ENCODE measurements around the gene CAMK1.

The CAMK1 gene

DNA sequence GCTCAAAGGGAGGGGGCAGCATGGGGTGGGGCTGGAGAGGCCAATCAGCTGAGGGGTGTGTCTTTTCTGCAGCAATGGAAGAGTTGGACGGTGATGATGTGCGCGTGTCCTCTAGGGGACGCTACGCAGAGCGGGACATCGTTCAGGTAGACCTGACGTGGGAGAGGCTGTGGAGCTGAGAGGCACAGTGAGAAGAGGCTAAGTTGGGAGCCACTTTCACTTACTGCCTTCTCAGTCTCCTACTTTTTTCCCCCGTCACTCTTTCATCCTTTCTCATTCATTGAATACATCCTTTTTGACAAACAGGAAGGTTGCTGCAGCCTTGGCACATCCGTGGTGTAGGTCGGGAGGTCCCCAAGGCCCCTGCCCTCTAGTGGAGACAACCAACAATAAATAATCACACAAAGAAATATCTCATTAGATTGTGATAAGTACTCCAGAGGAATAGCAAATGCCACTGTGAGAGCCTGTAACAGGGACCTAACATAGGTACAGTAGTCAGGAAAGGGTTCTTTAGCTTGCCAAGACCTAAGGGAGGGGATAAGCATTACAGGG, 42.6 kb downstream of the CAMK1 start:
- H3K36me3 Mint-ChIP-seq (ENCODE audit: low read depth), result peaks cover 1% of the 10 kb centered on the region
- peaks cover 6% of the 10 kb centered on the region for H3K27me3 Mint-ChIP-seq (ENCODE audit: low read depth)
- H3K9me3 Mint-ChIP-seq, result no peaks in the 10 kb centered on the region
- H3K4me1 Mint-ChIP-seq (ENCODE audit: low read depth), result peaks cover 19% of the 10 kb centered on the region
- peak overlapping the region; percentile 74 for H3K4me3 Mint-ChIP-seq
- H3K27ac Mint-ChIP-seq, result peak overlapping the region; percentile 60

DNA sequence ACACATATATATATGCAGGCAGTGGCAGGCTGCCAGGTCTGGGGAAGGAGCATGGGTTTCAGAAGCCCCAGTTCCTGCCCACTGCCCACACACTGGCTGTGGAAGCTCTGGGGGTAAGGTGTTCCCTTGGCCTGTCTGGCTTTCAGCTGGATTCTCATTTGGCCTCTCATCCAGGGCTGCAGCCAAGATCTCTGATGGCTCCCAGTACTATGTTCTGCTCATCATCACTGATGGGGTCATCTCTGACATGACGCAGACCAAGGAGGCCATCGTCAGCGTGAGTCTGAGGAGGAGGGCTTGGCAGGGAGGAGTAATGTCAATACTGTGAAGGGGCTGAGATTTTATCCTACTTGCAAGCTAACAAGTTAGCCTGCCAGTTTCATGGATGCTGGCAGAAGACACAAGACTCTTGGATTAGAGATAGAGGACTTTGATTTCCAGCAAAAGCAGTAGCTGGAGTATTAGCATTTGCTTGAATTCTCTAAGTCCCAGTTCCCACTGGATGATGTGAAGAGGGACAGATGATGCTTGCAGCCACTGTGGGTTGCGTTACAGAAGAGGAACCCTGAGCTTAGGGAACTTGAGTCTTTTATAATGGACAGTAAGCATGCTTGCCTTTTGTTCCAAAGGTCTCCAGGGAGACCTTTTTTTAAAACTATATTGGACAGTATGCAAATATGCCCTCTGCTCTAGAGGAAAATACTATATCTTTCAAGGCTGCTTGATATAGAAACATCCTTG, 43.8 kb downstream of the CAMK1 start:
- Mint-ChIP-seq H3K27me3 (ENCODE audit: low read depth) (peaks cover 6% of the 10 kb centered on the region), H3K27ac (no peak overlapping the region), H3K4me1 (ENCODE audit: low read depth) (peaks cover 19% of the 10 kb centered on the region), H3K36me3 (ENCODE audit: low read depth) (no peaks in the 10 kb centered on the region), H3K9me3 (no peaks in the 10 kb centered on the region), H3K4me3 (no peak overlapping the region)

DNA sequence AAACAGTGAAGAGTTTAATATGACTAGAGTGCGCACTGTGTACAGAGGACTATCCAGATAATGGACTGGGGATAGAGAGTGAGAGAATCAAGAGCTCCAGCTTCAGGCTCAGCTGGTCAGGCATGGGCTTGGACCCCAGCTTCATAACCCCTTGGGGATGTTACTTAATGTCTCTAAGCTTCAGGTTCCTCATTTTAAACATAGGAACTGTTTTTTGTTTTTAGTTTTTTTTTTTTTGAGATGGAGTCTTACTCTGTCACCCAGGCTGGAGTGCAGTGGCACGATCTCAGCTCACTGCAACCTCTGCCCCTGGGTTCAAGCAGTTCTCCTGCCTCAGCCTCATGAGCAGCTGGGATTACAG, 48.1 kb downstream of the CAMK1 start:
- peaks cover 2% of the 10 kb centered on the region for H3K4me1 Mint-ChIP-seq (ENCODE audit: low read depth)
- no peaks in the 10 kb centered on the region for H3K9me3 Mint-ChIP-seq
- no peaks in the 10 kb centered on the region for H3K36me3 Mint-ChIP-seq (ENCODE audit: low read depth)
- peaks cover 17% of the 10 kb centered on the region for H3K27me3 Mint-ChIP-seq (ENCODE audit: low read depth)
- no peak overlapping the region for H3K27ac Mint-ChIP-seq
- no peak overlapping the region for H3K4me3 Mint-ChIP-seq

DNA sequence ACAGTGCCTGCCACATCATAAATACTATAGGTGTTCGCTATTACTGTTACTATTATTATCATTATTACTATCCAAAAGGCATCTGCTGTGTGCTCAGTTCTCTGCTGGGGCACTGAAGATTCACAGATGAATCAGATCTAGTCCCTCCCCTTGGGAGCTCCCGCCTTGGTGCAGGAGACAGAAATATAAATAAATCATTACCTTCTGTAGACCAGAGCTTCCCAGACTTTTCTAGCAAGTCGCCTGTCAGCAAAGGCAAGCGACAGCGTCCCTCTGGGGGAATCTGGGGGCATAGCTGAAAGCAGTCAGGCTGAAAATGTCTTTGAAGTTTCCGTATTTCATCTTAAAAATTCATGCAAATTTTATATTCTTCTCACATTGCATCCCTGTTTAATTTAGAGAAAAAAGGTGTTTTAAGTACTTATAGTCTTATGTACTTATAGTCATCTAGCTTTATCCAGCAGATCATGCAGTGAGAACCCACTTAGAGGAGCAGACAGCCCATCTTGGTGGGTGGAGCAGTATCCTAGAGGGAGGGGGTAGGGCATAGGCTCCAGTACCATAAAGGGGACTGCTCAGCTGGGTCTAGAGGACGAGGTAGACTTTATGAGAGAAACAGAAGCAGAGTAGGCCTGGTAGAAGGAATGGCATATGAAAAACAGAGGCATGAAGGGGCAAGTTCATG, 48.6 kb downstream of the CAMK1 start:
- Mint-ChIP-seq H3K4me3 (no peak overlapping the region), H3K4me1 (ENCODE audit: low read depth) (peaks cover 1% of the 10 kb centered on the region), H3K9me3 (no peaks in the 10 kb centered on the region), H3K27me3 (ENCODE audit: low read depth) (peaks cover 17% of the 10 kb centered on the region), H3K36me3 (ENCODE audit: low read depth) (no peaks in the 10 kb centered on the region), H3K27ac (no peak overlapping the region)

DNA sequence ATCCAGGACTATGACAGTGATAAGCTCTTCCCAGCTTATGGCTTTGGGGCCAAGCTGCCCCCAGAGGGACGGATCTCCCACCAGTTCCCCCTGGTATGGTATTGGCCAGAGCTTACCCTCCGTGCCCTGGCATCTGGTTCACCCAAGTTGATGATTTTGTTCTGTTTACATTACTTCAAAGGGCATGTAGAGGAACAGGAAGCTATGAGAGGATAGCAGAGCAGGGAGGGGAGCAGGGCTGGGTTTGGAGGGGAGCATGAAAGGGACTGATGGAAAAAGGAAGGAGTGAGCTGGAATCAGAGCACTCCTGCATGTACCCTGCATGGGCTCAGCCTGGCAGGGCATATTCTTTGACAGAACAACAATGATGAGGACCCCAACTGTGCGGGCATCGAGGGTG, 51.6 kb downstream of the CAMK1 start:
- Mint-ChIP-seq H3K9me3 (no peaks in the 10 kb centered on the region), H3K27ac (no peak overlapping the region), H3K27me3 (ENCODE audit: low read depth) (peaks cover 17% of the 10 kb centered on the region), H3K36me3 (ENCODE audit: low read depth) (no peaks in the 10 kb centered on the region), H3K4me1 (ENCODE audit: low read depth) (no peaks in the 10 kb centered on the region), H3K4me3 (no peak overlapping the region)

DNA sequence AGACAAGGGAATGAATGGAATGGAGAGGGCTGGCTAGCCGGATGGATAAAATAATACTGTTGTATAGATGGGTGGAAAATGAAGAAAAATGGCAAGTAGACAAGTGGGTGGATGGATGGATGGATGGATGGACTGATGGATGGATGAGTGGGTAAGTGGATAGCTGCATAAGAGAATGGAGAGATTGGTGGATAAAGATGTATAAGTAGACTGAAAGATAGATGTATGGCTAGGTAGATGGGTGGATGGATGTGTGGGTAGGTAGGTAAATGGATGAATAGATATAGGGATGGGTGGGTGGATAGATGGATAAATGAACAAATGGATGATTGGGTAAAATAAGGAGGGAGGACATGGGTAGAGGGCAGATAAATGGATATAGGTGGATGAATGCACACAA, 52.2 kb downstream of the CAMK1 start:
- H3K27me3 Mint-ChIP-seq (ENCODE audit: low read depth), result peaks cover 16% of the 10 kb centered on the region
- H3K27ac Mint-ChIP-seq, result no peak overlapping the region
- H3K4me1 Mint-ChIP-seq (ENCODE audit: low read depth), result no peaks in the 10 kb centered on the region
- no peaks in the 10 kb centered on the region for H3K36me3 Mint-ChIP-seq (ENCODE audit: low read depth)
- H3K9me3 Mint-ChIP-seq, result no peaks in the 10 kb centered on the region
- no peak overlapping the region for H3K4me3 Mint-ChIP-seq

- no peaks in the 10 kb centered on the region for H3K4me1 Mint-ChIP-seq (ENCODE audit: low read depth)
- H3K36me3 Mint-ChIP-seq (ENCODE audit: low read depth), result no peaks in the 10 kb centered on the region
- peaks cover 16% of the 10 kb centered on the region for H3K27me3 Mint-ChIP-seq (ENCODE audit: low read depth)
- H3K9me3 Mint-ChIP-seq, result no peaks in the 10 kb centered on the region
- H3K4me3 Mint-ChIP-seq, result no peak overlapping the region
- no peak overlapping the region for H3K27ac Mint-ChIP-seq
Measured at GRCh38 chr3:9716801-9717555, 52.8 kb downstream of the CAMK1 start.

DNA sequence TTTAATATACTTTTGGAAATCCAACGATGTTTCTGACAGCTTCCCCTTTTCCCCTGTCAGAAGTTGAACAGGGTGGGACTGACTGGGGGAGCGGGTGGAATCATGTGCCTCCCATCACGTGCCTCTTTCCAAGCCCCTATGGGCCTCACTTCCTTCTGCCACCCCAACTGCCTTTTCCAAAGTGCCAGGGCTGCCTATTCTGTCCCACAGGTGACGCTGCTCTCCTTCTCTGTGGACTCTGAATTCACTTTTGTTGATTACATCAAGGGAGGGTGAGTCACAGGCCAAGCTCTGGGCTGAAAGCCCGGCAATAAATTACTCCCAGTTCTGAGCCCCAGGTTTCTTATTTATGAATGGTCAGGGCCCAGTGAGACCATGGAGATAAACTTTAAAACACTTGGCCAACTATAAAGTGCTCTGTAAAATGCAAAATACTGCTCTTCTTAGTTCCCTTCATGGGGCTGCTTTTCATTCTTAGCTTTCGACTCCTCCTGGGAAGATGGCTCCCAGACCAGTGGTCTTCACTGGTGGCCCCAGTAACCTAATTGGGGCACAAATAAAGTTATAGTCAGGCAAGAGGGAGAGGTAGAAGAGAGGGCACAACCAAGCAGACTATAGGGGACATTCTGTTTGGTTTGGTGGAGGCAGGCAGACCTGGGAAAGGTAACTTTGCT, 53.8 kb downstream of the CAMK1 start:
- H3K4me3 Mint-ChIP-seq, result no peak overlapping the region
- H3K36me3 Mint-ChIP-seq (ENCODE audit: low read depth), result no peaks in the 10 kb centered on the region
- no peak overlapping the region for H3K27ac Mint-ChIP-seq
- peaks cover 20% of the 10 kb centered on the region for H3K27me3 Mint-ChIP-seq (ENCODE audit: low read depth)
- no peaks in the 10 kb centered on the region for H3K4me1 Mint-ChIP-seq (ENCODE audit: low read depth)
- H3K9me3 Mint-ChIP-seq, result no peaks in the 10 kb centered on the region

- H3K36me3 Mint-ChIP-seq (ENCODE audit: low read depth), result no peaks in the 10 kb centered on the region
- H3K9me3 Mint-ChIP-seq, result no peaks in the 10 kb centered on the region
- no peak overlapping the region for H3K27ac Mint-ChIP-seq
- H3K4me3 Mint-ChIP-seq, result no peak overlapping the region
- H3K27me3 Mint-ChIP-seq (ENCODE audit: low read depth), result peaks cover 20% of the 10 kb centered on the region
- H3K4me1 Mint-ChIP-seq (ENCODE audit: low read depth), result no peaks in the 10 kb centered on the region
Measured at GRCh38 chr3:9715136-9715535, 54.6 kb downstream of the CAMK1 start.

DNA sequence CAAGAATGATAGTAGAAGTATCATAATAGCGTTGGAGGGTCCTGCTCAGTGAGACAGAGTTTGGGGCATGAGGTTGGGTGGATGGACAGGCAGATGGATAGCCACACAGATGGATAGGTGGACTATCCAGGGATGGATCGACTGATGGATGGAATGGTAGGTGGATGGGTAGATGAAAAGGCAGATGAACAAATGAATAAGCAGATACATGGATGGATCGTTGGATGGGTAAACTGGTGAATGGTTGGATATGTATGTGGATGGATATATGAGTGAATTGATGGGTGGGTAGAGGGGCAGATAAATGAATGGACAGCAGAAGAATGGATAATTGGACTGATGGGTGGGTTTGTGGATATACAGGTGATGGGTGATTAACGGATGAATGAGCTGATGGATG, 56.6 kb downstream of the CAMK1 start:
- Mint-ChIP-seq H3K27ac (no peak overlapping the region), H3K4me3 (no peak overlapping the region), H3K36me3 (ENCODE audit: low read depth) (no peaks in the 10 kb centered on the region), H3K27me3 (ENCODE audit: low read depth) (peaks cover 23% of the 10 kb centered on the region), H3K4me1 (ENCODE audit: low read depth) (no peaks in the 10 kb centered on the region), H3K9me3 (no peaks in the 10 kb centered on the region)

DNA sequence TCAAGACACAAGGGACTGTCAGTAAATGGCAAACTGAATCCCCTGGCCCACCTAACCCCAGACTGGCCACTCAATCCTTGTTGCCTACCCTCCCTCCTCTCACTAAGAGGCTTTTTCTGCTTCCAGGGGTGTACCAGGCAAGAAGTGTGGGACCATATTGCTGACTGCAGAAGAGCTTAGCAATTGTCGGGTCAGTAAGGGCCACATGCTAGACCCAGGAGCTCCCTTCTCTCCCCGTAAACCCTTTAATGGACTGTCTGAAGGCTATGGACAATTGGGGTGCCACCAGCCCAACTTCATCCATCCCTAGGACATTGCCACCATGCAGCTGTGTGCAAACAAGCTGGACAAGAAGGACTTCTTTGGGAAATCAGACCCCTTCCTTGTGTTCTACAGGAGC, 57.3 kb downstream of the CAMK1 start:
- no peaks in the 10 kb centered on the region for H3K36me3 Mint-ChIP-seq (ENCODE audit: low read depth)
- H3K4me3 Mint-ChIP-seq, result no peak overlapping the region
- no peak overlapping the region for H3K27ac Mint-ChIP-seq
- H3K27me3 Mint-ChIP-seq (ENCODE audit: low read depth), result peaks cover 23% of the 10 kb centered on the region
- H3K4me1 Mint-ChIP-seq (ENCODE audit: low read depth), result no peaks in the 10 kb centered on the region
- H3K9me3 Mint-ChIP-seq, result no peaks in the 10 kb centered on the region

- peaks cover 33% of the 10 kb centered on the region for H3K27me3 Mint-ChIP-seq (ENCODE audit: low read depth)
Measured at GRCh38 chr3:9710174-9710739, 59.5 kb downstream of the CAMK1 start.

More at GRCh38 chr3:9710174-9710739, 59.5 kb downstream of the CAMK1 start:
- Mint-ChIP-seq H3K9me3 (no peaks in the 10 kb centered on the region), H3K4me3 (no peak overlapping the region), H3K4me1 (ENCODE audit: low read depth) (no peaks in the 10 kb centered on the region), H3K27ac (no peak overlapping the region), H3K36me3 (ENCODE audit: low read depth) (no peaks in the 10 kb centered on the region)
